Measurements from ENCODE around the gene WNT1.

Gene WNT1

DNA sequence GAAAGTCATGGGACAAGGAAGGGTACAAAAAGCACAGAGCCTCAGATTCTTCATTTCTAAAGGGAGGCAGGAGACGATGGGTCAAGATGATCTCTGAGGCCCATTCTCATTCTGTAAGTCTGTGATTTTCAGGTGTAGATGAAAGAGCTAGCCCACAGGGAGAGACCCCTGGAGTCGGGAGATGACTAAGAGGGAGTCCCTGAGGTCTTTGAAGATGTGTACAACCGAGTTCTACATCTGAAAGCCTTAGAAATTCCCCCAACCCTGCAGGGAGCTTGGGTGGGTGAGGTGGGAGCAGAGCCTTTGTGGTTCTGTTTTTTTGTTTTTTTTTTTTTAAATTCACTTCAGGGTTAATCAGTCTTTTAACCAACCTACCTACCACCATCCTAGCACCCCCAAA is 9.7 kb upstream of the WNT1 start:
- no peak overlapping the region for H3K4me3 ChIP-seq (replicated peaks in 1 of 2; ENCODE audit: low read depth in 2 of 2, low read length in 2 of 2)
- TF ChIP-seq, protein P1, sequence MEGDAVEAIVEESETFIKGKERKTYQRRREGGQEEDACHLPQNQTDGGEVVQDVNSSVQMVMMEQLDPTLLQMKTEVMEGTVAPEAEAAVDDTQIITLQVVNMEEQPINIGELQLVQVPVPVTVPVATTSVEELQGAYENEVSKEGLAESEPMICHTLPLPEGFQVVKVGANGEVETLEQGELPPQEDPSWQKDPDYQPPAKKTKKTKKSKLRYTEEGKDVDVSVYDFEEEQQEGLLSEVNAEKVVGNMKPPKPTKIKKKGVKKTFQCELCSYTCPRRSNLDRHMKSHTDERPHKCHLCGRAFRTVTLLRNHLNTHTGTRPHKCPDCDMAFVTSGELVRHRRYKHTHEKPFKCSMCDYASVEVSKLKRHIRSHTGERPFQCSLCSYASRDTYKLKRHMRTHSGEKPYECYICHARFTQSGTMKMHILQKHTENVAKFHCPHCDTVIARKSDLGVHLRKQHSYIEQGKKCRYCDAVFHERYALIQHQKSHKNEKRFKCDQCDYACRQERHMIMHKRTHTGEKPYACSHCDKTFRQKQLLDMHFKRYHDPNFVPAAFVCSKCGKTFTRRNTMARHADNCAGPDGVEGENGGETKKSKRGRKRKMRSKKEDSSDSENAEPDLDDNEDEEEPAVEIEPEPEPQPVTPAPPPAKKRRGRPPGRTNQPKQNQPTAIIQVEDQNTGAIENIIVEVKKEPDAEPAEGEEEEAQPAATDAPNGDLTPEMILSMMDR (IDR thresholded peaks at IDR 0.05; ENCODE audit: low read depth, low read length): no peak
- DNase-seq (ENCODE audit: low read depth in 2 of 2): no peak

DNA sequence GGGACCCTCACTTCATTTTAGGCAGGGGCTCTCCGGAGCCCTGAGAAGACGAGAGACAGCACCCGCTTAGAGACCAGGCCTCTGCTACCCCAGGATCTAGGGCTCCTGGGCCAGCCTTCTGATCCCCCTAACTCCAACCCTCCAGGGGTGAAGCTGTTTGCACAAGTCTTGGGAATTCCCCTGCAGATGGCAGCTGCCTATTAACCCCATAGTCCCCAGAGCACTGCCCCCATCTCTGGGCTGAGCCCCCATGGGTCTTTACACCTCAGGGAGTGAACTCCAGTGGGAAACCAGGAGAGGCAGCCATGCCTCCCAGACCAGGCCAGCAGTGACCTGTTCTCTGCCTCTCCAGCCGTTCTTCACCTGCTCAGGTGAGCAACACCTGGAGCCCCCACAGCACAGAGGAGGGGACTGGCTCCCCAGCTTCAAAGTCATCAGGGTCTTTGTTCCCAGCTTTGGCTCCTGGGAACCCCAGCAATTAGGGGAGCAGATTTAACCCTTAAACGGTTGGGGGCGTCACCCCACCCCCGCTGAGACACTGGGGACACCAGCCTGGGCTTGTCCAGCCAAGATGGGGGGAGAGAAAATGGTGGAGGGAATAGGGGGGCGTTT is 8.9 kb upstream of the WNT1 start:
- H3K4me3 ChIP-seq (replicated peaks in 1 of 2; ENCODE audit: low read depth in 2 of 2, low read length in 2 of 2): no peak overlapping the region

DNA sequence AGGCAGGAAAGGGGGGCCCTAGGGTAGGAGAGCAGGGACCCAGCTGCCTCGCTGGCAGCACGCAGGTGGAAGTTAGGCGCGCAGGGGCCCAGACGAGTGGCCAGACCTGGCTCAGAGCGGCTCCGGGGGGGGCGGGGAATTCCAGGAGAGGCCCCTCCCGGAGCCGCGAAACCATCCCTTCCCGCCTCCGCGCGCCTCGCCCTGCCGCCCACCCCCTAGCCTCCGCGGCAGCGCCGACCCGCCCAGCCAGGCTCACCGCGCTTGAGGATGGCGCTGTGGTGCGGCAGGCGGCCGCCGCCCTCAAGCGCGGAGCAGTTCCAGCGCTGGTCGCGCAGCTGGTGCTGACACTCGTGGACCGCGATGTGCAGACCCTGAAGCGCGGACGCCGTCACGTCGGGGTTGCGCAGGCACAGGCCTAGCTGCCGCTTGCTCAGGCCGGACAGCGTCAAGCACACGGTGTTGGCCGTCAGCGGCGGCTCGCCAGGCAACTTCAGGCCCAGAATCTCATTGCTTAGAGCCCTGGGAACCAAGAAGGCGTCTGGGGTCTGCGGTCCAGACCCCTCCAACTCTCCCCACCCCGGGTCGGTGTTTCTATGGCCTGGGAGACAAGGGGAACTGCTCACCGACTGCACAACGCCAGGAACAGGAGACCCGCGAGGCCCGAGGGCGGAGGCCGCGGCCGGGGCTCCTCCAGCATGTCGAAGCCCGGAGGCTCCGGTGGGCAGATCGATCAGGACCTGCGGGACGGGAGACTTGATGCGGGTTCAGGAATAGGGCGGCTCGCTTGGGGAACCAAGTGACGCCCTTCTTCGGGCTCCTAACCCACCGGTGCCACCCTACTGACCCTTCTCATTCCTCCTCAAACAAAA is 8.1 kb upstream of the WNT1 start:
- no peak for DNase-seq (ENCODE audit: low read depth in 2 of 2)
- no peak overlapping the region for H3K4me3 ChIP-seq (replicated peaks in 1 of 2; ENCODE audit: low read depth in 2 of 2, low read length in 2 of 2)
- TF ChIP-seq, protein P1 (IDR thresholded peaks at IDR 0.05; ENCODE audit: low read depth, low read length): no peak

More for the DNA sequence above, 8.9 kb upstream of the WNT1 start:
- no peak for DNase-seq (ENCODE audit: low read depth in 2 of 2)
- TF ChIP-seq, protein P1 (IDR thresholded peaks at IDR 0.05; ENCODE audit: low read depth, low read length): no peak

DNA sequence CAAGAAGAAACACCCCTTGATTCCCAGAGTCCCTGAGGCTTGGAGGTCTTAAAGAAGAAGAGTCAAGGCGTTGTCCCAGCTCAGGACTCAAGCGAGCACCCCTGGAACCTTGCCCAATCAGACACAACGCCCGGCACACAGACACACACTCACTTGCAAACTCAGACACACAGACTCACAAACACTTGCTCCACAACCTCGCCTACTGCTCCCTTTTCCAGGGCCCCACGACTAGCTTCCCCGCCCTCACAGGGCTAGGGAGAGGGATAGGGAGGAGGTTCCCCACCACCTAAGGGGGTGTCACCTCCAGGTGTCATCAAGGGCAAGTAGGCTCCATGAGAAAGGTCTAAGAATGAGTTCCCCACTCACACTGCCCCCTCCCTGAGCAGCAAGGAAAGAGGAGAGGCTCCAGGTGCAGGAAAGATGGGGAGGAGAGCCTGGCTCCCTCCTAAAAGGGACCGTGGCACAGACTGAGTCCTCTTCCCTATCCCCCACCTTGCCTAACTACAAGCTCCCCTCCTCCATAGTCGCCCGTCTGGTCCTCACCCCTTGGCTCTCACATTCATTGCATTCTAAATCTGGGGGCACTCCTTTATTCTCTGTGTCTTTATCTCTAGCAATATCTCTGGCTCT is 7.3 kb upstream of the WNT1 start:
- H3K4me3 ChIP-seq (replicated peaks in 1 of 2; ENCODE audit: low read depth in 2 of 2, low read length in 2 of 2): no peak overlapping the region
- TF ChIP-seq, protein P1 (IDR thresholded peaks at IDR 0.05; ENCODE audit: low read depth, low read length): no peak
- no peak for DNase-seq (ENCODE audit: low read depth in 2 of 2)

DNA sequence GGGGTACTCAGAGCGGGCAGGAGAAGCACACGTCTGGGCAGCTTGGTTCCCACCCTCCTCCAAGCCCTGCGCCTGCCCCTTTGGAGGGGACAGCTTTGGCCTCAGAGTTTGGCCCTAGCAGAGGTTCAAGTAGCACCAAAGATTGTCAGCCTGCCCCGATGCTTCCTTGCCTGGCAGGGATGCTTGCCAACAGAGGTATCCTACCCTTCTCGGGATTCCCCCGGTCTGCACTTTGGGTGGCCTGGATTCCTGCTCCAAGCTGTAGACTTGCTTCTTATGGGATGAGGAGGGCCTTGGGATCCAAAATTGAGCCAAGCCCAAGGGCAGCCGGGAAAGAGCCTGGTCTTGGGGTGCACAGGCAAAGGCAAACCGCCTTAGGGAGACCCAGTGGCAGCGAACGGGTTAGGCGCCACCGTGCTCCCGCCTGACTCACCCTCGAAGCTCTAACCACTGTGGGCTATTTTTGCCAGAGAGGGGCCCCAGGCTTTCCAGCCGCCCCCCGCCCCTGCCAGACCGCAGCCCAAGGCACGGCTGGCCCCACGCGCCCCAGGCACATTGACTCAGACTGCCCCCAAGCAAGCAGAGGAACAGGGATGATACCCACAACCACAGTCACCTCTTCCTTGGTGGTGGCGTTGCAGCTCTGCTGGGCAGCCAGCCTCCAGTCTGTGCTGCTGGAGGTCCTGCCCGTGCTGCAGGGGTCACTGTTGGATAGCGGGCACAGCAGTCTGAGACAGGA is 5.7 kb upstream of the WNT1 start:
- no peak for DNase-seq (ENCODE audit: low read depth in 2 of 2)
- H3K4me3 ChIP-seq (replicated peaks in 1 of 2; ENCODE audit: low read depth in 2 of 2, low read length in 2 of 2): no peak overlapping the region
- TF ChIP-seq, protein P1 (IDR thresholded peaks at IDR 0.05; ENCODE audit: low read depth, low read length): no peak

DNA sequence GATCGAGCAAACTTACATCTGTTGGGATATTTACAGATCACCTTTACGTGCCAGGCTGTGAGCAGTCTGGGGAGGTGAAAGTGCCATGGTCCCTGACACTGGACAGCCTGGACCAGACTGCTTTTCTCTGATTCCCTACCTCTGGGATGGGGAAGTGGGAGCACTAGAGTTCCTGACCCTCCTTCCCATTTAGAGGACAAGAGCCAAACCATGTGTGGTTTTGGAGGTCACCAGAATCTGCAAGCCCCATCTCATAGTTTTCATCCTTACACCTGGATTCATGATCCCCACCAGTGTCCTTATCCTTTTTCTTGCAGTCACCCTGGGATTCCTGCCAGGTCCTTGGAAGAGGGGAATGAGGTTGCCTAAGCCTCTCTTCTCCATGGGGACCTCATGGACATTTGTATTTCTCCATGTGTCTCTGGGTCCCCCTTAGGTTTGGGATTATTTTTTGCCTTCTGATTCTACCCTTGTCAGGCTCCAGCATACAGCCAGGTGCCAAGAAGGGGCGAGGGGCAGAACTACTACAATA is 5.1 kb upstream of the WNT1 start:
- H3K4me3 ChIP-seq (replicated peaks in 1 of 2; ENCODE audit: low read depth in 2 of 2, low read length in 2 of 2): no peak overlapping the region
- TF ChIP-seq, protein P1 (IDR thresholded peaks at IDR 0.05; ENCODE audit: low read depth, low read length): no peak
- DNase-seq (ENCODE audit: low read depth in 2 of 2): no peak

All from cardiac fibroblast (primary cell).